ENCODE results near the gene GINS2.

The GINS2 gene

GRCh38 chr16:85677383-85677967, 11.3 kb downstream of the GINS2 start:
- no peak overlapping the region for H3K4me3 Mint-ChIP-seq
- H3K36me3 Mint-ChIP-seq (ENCODE audit: low read depth) = peaks cover 49% of the 10 kb centered on the region
- no peaks in the 10 kb centered on the region for H3K9me3 Mint-ChIP-seq
- H3K27me3 Mint-ChIP-seq (ENCODE audit: low read depth) = no peaks in the 10 kb centered on the region
- H3K4me1 Mint-ChIP-seq (ENCODE audit: low read depth) = peaks cover 26% of the 10 kb centered on the region
- DNase-seq (ENCODE audit: low spot score) = no peak
- no peak overlapping the region for H3K27ac Mint-ChIP-seq

GRCh38 chr16:85676466-85676865, 12.3 kb downstream of the GINS2 start:
- Mint-ChIP-seq H3K27ac (no peak overlapping the region), H3K27me3 (ENCODE audit: low read depth) (no peaks in the 10 kb centered on the region), H3K4me1 (ENCODE audit: low read depth) (peaks cover 26% of the 10 kb centered on the region), H3K9me3 (no peaks in the 10 kb centered on the region), H3K36me3 (ENCODE audit: low read depth) (peaks cover 51% of the 10 kb centered on the region), H3K4me3 (no peak overlapping the region)
- DNase-seq (ENCODE audit: low spot score) = no peak

GRCh38 chr16:85675251-85675874, 13.4 kb downstream of the GINS2 start:
- H3K4me1 Mint-ChIP-seq (ENCODE audit: low read depth) = peaks cover 18% of the 10 kb centered on the region
- DNase-seq (ENCODE audit: low spot score) = no peak
- H3K36me3 Mint-ChIP-seq (ENCODE audit: low read depth) = peaks cover 50% of the 10 kb centered on the region
- H3K27ac Mint-ChIP-seq = peak overlapping the region; percentile 70
- H3K9me3 Mint-ChIP-seq = no peaks in the 10 kb centered on the region
- no peak overlapping the region for H3K4me3 Mint-ChIP-seq
- no peaks in the 10 kb centered on the region for H3K27me3 Mint-ChIP-seq (ENCODE audit: low read depth)

GRCh38 chr16:85674828-85675227, 13.9 kb downstream of the GINS2 start:
- no peak for DNase-seq (ENCODE audit: low spot score)
- H3K27ac Mint-ChIP-seq = peak overlapping the region; percentile 70
- peaks cover 51% of the 10 kb centered on the region for H3K36me3 Mint-ChIP-seq (ENCODE audit: low read depth)
- H3K9me3 Mint-ChIP-seq = no peaks in the 10 kb centered on the region
- no peak overlapping the region for H3K4me3 Mint-ChIP-seq
- peaks cover 13% of the 10 kb centered on the region for H3K4me1 Mint-ChIP-seq (ENCODE audit: low read depth)
- no peaks in the 10 kb centered on the region for H3K27me3 Mint-ChIP-seq (ENCODE audit: low read depth)

- H3K9me3 Mint-ChIP-seq = no peaks in the 10 kb centered on the region
- H3K27me3 Mint-ChIP-seq (ENCODE audit: low read depth) = no peaks in the 10 kb centered on the region
- H3K4me3 Mint-ChIP-seq = no peak overlapping the region
- DNase-seq (ENCODE audit: low spot score) = no peak
- H3K36me3 Mint-ChIP-seq (ENCODE audit: low read depth) = peaks cover 51% of the 10 kb centered on the region
- H3K4me1 Mint-ChIP-seq (ENCODE audit: low read depth) = peaks cover 11% of the 10 kb centered on the region
- peak overlapping the region; percentile 7 for H3K27ac Mint-ChIP-seq
These were observed 14.4 kb downstream of the GINS2 start for GRCh38 chr16:85674418-85674755.

- H3K9me3 Mint-ChIP-seq = no peaks in the 10 kb centered on the region
- no peaks in the 10 kb centered on the region for H3K27me3 Mint-ChIP-seq (ENCODE audit: low read depth)
- H3K27ac Mint-ChIP-seq = peak overlapping the region; percentile 7
- peaks cover 11% of the 10 kb centered on the region for H3K4me1 Mint-ChIP-seq (ENCODE audit: low read depth)
- peaks cover 50% of the 10 kb centered on the region for H3K36me3 Mint-ChIP-seq (ENCODE audit: low read depth)
- DNase-seq (ENCODE audit: low spot score) = no peak
- no peak overlapping the region for H3K4me3 Mint-ChIP-seq
These were observed 15.0 kb downstream of the GINS2 start for GRCh38 chr16:85673529-85674417.

GRCh38 chr16:85670840-85671239, 17.9 kb downstream of the GINS2 start:
- Mint-ChIP-seq H3K27ac (no peak overlapping the region), H3K27me3 (ENCODE audit: low read depth) (no peaks in the 10 kb centered on the region), H3K9me3 (no peaks in the 10 kb centered on the region), H3K4me3 (no peak overlapping the region), H3K4me1 (ENCODE audit: low read depth) (peaks cover 11% of the 10 kb centered on the region), H3K36me3 (ENCODE audit: low read depth) (peaks cover 61% of the 10 kb centered on the region)
- no peak for DNase-seq (ENCODE audit: low spot score)

- peaks cover 57% of the 10 kb centered on the region for H3K36me3 Mint-ChIP-seq (ENCODE audit: low read depth)
- no peaks in the 10 kb centered on the region for H3K27me3 Mint-ChIP-seq (ENCODE audit: low read depth)
- H3K27ac Mint-ChIP-seq = no peak overlapping the region
- DNase-seq (ENCODE audit: low spot score) = no peak
- no peaks in the 10 kb centered on the region for H3K9me3 Mint-ChIP-seq
- no peaks in the 10 kb centered on the region for H3K4me1 Mint-ChIP-seq (ENCODE audit: low read depth)
- no peak overlapping the region for H3K4me3 Mint-ChIP-seq
These were observed 19.9 kb downstream of the GINS2 start for GRCh38 chr16:85668676-85669424.

GRCh38 chr16:85667841-85668413, 20.8 kb downstream of the GINS2 start:
- H3K4me1 Mint-ChIP-seq (ENCODE audit: low read depth) = no peaks in the 10 kb centered on the region
- H3K27me3 Mint-ChIP-seq (ENCODE audit: low read depth) = no peaks in the 10 kb centered on the region
- no peak overlapping the region for H3K27ac Mint-ChIP-seq
- no peak overlapping the region for H3K4me3 Mint-ChIP-seq
- DNase-seq (ENCODE audit: low spot score) = no peak
- H3K9me3 Mint-ChIP-seq = no peaks in the 10 kb centered on the region
- H3K36me3 Mint-ChIP-seq (ENCODE audit: low read depth) = peaks cover 57% of the 10 kb centered on the region

- no peak for DNase-seq (ENCODE audit: low spot score)
- Mint-ChIP-seq H3K36me3 (ENCODE audit: low read depth) (peaks cover 53% of the 10 kb centered on the region), H3K27ac (no peak overlapping the region), H3K9me3 (no peaks in the 10 kb centered on the region), H3K4me3 (no peak overlapping the region), H3K4me1 (ENCODE audit: low read depth) (no peaks in the 10 kb centered on the region), H3K27me3 (ENCODE audit: low read depth) (no peaks in the 10 kb centered on the region)
These were observed 21.5 kb downstream of the GINS2 start for GRCh38 chr16:85667261-85667660.

- DNase-seq (ENCODE audit: low spot score) = no peak
- H3K4me1 Mint-ChIP-seq (ENCODE audit: low read depth) = no peaks in the 10 kb centered on the region
- H3K9me3 Mint-ChIP-seq = no peaks in the 10 kb centered on the region
- H3K27me3 Mint-ChIP-seq (ENCODE audit: low read depth) = no peaks in the 10 kb centered on the region
- H3K4me3 Mint-ChIP-seq = no peak overlapping the region
- H3K36me3 Mint-ChIP-seq (ENCODE audit: low read depth) = peaks cover 54% of the 10 kb centered on the region
- H3K27ac Mint-ChIP-seq = no peak overlapping the region
These were observed 22.8 kb downstream of the GINS2 start for GRCh38 chr16:85665929-85666328.

GRCh38 chr16:85665373-85665740, 23.4 kb downstream of the GINS2 start:
- Mint-ChIP-seq H3K27me3 (ENCODE audit: low read depth) (no peaks in the 10 kb centered on the region), H3K4me3 (no peak overlapping the region), H3K9me3 (no peaks in the 10 kb centered on the region), H3K36me3 (ENCODE audit: low read depth) (peaks cover 51% of the 10 kb centered on the region), H3K4me1 (ENCODE audit: low read depth) (no peaks in the 10 kb centered on the region), H3K27ac (no peak overlapping the region)
- DNase-seq (ENCODE audit: low spot score) = no peak

GRCh38 chr16:85664580-85665372, 24.0 kb downstream of the GINS2 start:
- Mint-ChIP-seq H3K36me3 (ENCODE audit: low read depth) (peaks cover 48% of the 10 kb centered on the region), H3K27ac (no peak overlapping the region), H3K4me3 (no peak overlapping the region), H3K27me3 (ENCODE audit: low read depth) (no peaks in the 10 kb centered on the region), H3K4me1 (ENCODE audit: low read depth) (peaks cover under 1% of the 10 kb centered on the region), H3K9me3 (no peaks in the 10 kb centered on the region)
- no peak for DNase-seq (ENCODE audit: low spot score)

All from T-helper 2 cell treated with Interferon-gamma antibody and Interleukin-4, amounts not matched to agents 5 μg/mL and 100 μg/mL, for 36 hours (primary cell).